Panc1 (cell line): ENCODE data around the gene RTL5. TPM values are rescaled to one million over a fixed set of nuclear protein-coding genes. Genes with fewer than 3 reads are reported as not detected.

Source experiments
- ATAC-seq: fragments of 200-7000 bp; cut with Tn5 transposase; 2 replicates; pipeline ENCODE4 v1.9.1; 2020; ENCODE audit warnings: mild to moderate bottlenecking, moderate library complexity
- BruUV-seq: library from RNA; stranded (reverse); fragments of 400-500 nt; replicated peaks from 2 replicates; lab custom pipeline; 2021; lab: Mats Ljungman, UMichigan
- CTCF ChIA-PET: fragments of 300-600 bp; sonication (Branson Sonifier 250); formaldehyde crosslinking; loops from one replicate; lab custom pipeline; 2022; ENCODE audit warnings: antibody characterized with exemption; lab: Charles Lee
- POLR2A ChIA-PET: fragments of 300-600 bp; sonication (Branson Sonifier 250); formaldehyde crosslinking; loops from one replicate; lab custom pipeline; 2022; ENCODE audit warnings: antibody characterized with exemption; lab: Charles Lee
- DNase-seq: peaks from one replicate; pipeline ENCODE4 v3.0.0-alpha.2; 2010; ENCODE audit warnings: low read depth, low spot score
- H3K27ac ChIP-seq: 2 replicates; pipeline ENCODE4 v1.5.1; 2011; ENCODE audit warnings: mild to moderate bottlenecking, low read length, inconsistent platforms
- H3K27me3 ChIP-seq: fragments of 200-500 bp; sonication (Bioruptor generic); 2 replicates; pipeline ENCODE4 v1.6.0; 2014; ENCODE audit warnings: low read length, inconsistent platforms; ENCODE audit not compliant: control insufficient read depth, insufficient read depth
- H3K36me3 ChIP-seq: fragments of 200-500 bp; sonication (Bioruptor generic); 2 replicates; pipeline ENCODE4 v1.5.1; 2014; ENCODE audit warnings: inconsistent platforms, mild to moderate bottlenecking, low read length, moderate library complexity; ENCODE audit not compliant: control insufficient read depth, insufficient read depth
- H3K4me1 ChIP-seq: 2 replicates; pipeline ENCODE4 v1.5.1; 2011; ENCODE audit warnings: inconsistent platforms, mild to moderate bottlenecking, low read length, moderate library complexity; ENCODE audit not compliant: control insufficient read depth, insufficient read depth
- H3K4me3 ChIP-seq, 2 experiments: 2 replicates each; pipeline ENCODE4 v1.5.1; 2011 to 2012; ENCODE audit warnings: low read depth in 2 of 2, low read length in 2 of 2, mild to moderate bottlenecking in 2 of 2, inconsistent platforms in 1 of 2, moderate library complexity in 1 of 2
- H3K9me3 ChIP-seq: fragments of 200-500 bp; sonication (Bioruptor generic); 2 replicates; pipeline ENCODE4 v1.5.1; 2014; ENCODE audit warnings: low read depth, mild to moderate bottlenecking, inconsistent platforms, low read length, moderate library complexity; ENCODE audit not compliant: control insufficient read depth, insufficient read depth
- CTCF ChIP-seq: fragments of 450-650 bp; IDR thresholded peaks from 2 replicates; pipeline ENCODE4 v1.5.1; 2017; ENCODE audit warnings: mild to moderate bottlenecking
- POLR2AphosphoS5 ChIP-seq: IDR thresholded peaks from 2 replicates; pipeline ENCODE4 v1.6.1; 2012; ENCODE audit warnings: mild to moderate bottlenecking, low read depth, low read length, moderate library complexity
- REST ChIP-seq, 2 experiments: IDR thresholded peaks; 2 replicates each; pipeline ENCODE4 v1.6.1; 2011 to 2012; ENCODE audit warnings: low read depth in 2 of 2, control low read depth in 1 of 2, low read length in 1 of 2, mild to moderate bottlenecking in 1 of 2, moderate library complexity in 1 of 2; ENCODE audit not compliant: insufficient read depth in 1 of 2
- SIN3A ChIP-seq: IDR thresholded peaks from 2 replicates; pipeline ENCODE4 v1.6.1; 2012; ENCODE audit warnings: low read depth, mild to moderate bottlenecking, low read length, moderate library complexity, borderline replicate concordance; ENCODE audit not compliant: insufficient read depth
- TCF7L2 ChIP-seq: IDR thresholded peaks from 2 replicates; pipeline ENCODE4 v1.6.1; 2011; ENCODE audit warnings: mild to moderate bottlenecking, low read depth, low read length, inconsistent platforms
- in situ Hi-C: cut with HindIII; loops from 2 replicates; pipeline ENCODE4 v1.10.0; 2016; ENCODE audit warnings: low sequenced_read_pairs, low pct_unique_long_range_greater_than_20kb
- intact Hi-C: fragments of 100-400 bp; cut with micrococcal nuclease; formaldehyde crosslinking; loops from one replicate; pipeline ENCODE4 v1.10.0; 2022; ENCODE audit not compliant: unreplicated experiment
- total RNA-seq: library from RNA; stranded (reverse); gene quantifications from one replicate; pipeline ENCODE4 v1.2.1, GENCODE V29; 2021; ENCODE audit not compliant: unreplicated experiment

RTL5 gene
- total RNA-seq, 1 experiment from 2014 or later = 11.0 TPM

GRCh38 chrX:72129661-72130060 is 2.1 kb downstream of the RTL5 start:
- H3K27me3 ChIP-seq = peaks cover 2% of the 10 kb centered on the region; the same call in 1 of the 2 replicates
- no peaks in the 10 kb centered on the region for H3K36me3 ChIP-seq
- DNase-seq = no peak
- peaks cover 4% of the 10 kb centered on the region for H3K4me1 ChIP-seq
- H3K9me3 ChIP-seq = no peaks in the 10 kb centered on the region
- TF ChIP-seq POLR2AphosphoS5 (no peak), SIN3A (no peak), CTCF (no peak), TCF7L2 (no peak), REST (IDR thresholded peaks at IDR 0.05; ENCODE audit: insufficient read depth in 1 of 2, low read depth in 2 of 2, low read length in 1 of 2) (no peak)
- H3K4me3 ChIP-seq = no peak overlapping the region
- H3K27ac ChIP-seq = no peak overlapping the region
- ChIA-PET POLR2A (no interaction called here), CTCF (no interaction called here)
- intact Hi-C loops (no loop called here), in situ Hi-C loops (loop anchor here (5.0 kb wide), 1 partner anchor 112 kb away; no protein-coding TSS in a partner anchor)
- no peak for ATAC-seq
- no TSS peak for BruUV-seq

- intact Hi-C loops = no loop called here
- POLR2A ChIA-PET = interaction anchor here (0.6 kb wide), 1 partner anchor 32 kb away, joined by 3 read pairs; no protein-coding TSS in a partner anchor
- CTCF ChIA-PET = no interaction called here
- no peak for DNase-seq
- Histone ChIP-seq H3K4me1 (peaks cover 4% of the 10 kb centered on the region), H3K9me3 (no peaks in the 10 kb centered on the region), H3K4me3 (no peak overlapping the region), H3K27ac (no peak overlapping the region), H3K27me3 (peaks cover 2% of the 10 kb centered on the region; the same call in 1 of the 2 replicates), H3K36me3 (no peaks in the 10 kb centered on the region)
- in situ Hi-C loops = loop anchor here (5.0 kb wide), 1 partner anchor 112 kb away; no protein-coding TSS in a partner anchor
- TF ChIP-seq REST (IDR thresholded peaks at IDR 0.05; ENCODE audit: insufficient read depth in 1 of 2, low read depth in 2 of 2, low read length in 1 of 2) (no peak), POLR2AphosphoS5 (no peak), CTCF (peak; percentile 62), SIN3A (no peak), TCF7L2 (no peak)
- no TSS peak for BruUV-seq
- no peak for ATAC-seq
These were observed 2.8 kb downstream of the RTL5 start for GRCh38 chrX:72128881-72129280.
